IPS-20b (cell line): ENCODE data around the gene ZDHHC14.

ENCODE experiments used
- H3K27ac ChIP-seq: one replicate; pipeline ENCODE4 v1.5.1; 2013; ENCODE audit warnings: low read length
- H3K27me3 ChIP-seq: 2 replicates; pipeline ENCODE4 v1.6.1; 2013; ENCODE audit warnings: mild to moderate bottlenecking, low read length, inconsistent platforms; ENCODE audit not compliant: insufficient read depth
- H3K36me3 ChIP-seq: 2 replicates; pipeline ENCODE4 v1.6.1; 2013; ENCODE audit warnings: low read depth, mild to moderate bottlenecking, inconsistent platforms, low read length, moderate library complexity; ENCODE audit not compliant: insufficient read depth
- H3K4me1 ChIP-seq: 2 replicates; pipeline ENCODE4 v1.6.1; 2013; ENCODE audit warnings: mild to moderate bottlenecking, control low read depth, inconsistent platforms, low read length, moderate library complexity; ENCODE audit not compliant: insufficient read depth
- H3K4me3 ChIP-seq: 2 replicates; pipeline ENCODE4 v1.5.1; 2013; ENCODE audit warnings: mild to moderate bottlenecking, low read length, inconsistent platforms
- H3K9ac ChIP-seq: 2 replicates; pipeline ENCODE4 v1.6.1; 2013; ENCODE audit warnings: low read depth, mild to moderate bottlenecking, inconsistent platforms, low read length, moderate library complexity
- H3K9me3 ChIP-seq: 2 replicates; pipeline ENCODE4 v1.6.1; 2013; ENCODE audit warnings: mild to moderate bottlenecking, low read depth, low read length, inconsistent platforms; ENCODE audit not compliant: insufficient read depth

Gene ZDHHC14

GRCh38 chr6:157596461-157596860 is 215.5 kb downstream of the ZDHHC14 start:
- peaks cover 6% of the 10 kb centered on the region; the same call in 1 of the 2 replicates for H3K9me3 ChIP-seq
- no peak overlapping the region for H3K27ac ChIP-seq
- no peak overlapping the region for H3K4me3 ChIP-seq
- H3K36me3 ChIP-seq = no peaks in the 10 kb centered on the region
- H3K9ac ChIP-seq = no peak overlapping the region
- no peaks in the 10 kb centered on the region for H3K27me3 ChIP-seq
- H3K4me1 ChIP-seq = no peaks in the 10 kb centered on the region

DNA sequence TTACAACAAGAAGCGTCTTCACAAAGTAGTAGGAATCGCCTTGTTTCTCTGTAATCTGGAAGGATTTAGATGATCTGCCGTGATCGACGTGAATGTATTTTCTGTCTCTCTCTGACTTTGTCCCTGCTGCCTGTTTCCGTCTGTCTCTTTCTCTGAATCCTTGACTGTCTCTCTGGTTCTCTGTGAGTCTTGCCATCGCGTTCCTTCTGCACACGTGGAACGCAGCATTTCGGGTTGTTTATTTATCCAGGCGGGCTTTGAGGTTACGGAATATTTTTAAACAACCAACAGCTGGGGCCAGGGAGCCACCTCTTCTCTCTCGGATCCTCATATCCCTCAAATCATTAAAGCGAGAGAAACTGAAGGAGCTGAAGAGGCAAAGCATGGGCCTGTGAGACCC is 215.9 kb downstream of the ZDHHC14 start:
- H3K4me1 ChIP-seq = no peaks in the 10 kb centered on the region
- no peak overlapping the region for H3K9ac ChIP-seq
- H3K9me3 ChIP-seq = peaks cover 1% of the 10 kb centered on the region; the same call in 1 of the 2 replicates
- H3K36me3 ChIP-seq = no peaks in the 10 kb centered on the region
- no peaks in the 10 kb centered on the region for H3K27me3 ChIP-seq
- no peak overlapping the region for H3K27ac ChIP-seq
- H3K4me3 ChIP-seq = no peak overlapping the region

DNA sequence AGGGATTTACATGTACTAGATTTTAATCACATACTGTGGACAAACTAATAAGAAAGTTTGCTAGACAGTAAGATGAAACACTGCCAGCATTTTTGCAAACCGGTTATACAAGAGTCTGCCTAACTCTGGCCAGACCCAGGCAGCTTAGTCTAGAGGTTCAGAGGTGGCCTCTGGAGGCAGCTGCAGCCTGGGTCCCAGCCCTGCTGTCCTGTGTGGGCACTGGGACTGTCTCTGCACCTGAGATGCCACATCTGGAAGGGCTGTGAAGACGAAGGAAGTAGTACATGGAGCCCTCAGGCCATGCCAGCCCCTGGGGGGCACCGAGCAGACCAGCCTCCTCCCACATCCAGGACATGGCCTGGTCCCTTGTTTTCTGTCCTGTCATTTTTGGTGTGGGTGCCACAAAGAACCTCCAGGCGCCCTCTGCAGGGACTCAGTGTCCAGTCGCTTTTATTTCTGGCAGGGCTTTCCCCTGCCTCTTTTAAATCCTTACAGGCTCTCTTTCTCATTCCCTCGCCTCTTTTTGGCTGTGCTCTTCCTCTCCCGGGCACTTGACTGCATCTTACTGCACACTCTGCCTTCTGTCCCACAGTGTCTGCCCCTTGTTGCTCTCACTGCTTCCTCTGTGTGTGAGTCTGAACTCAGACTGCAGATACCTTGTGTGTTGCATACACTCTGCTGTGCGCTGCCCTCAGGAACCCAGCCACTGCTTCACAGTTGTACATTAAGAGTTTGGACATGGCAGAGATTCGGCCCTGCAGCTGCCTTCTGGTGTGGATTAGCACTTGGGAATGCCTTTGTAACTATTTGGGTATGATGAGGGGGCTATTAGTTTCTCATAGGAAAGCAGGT is 216.7 kb downstream of the ZDHHC14 start:
- no peaks in the 10 kb centered on the region for H3K36me3 ChIP-seq
- H3K27ac ChIP-seq = no peak overlapping the region
- no peaks in the 10 kb centered on the region for H3K4me1 ChIP-seq
- no peaks in the 10 kb centered on the region for H3K9me3 ChIP-seq
- no peaks in the 10 kb centered on the region for H3K27me3 ChIP-seq
- no peak overlapping the region for H3K9ac ChIP-seq
- H3K4me3 ChIP-seq = no peak overlapping the region

DNA sequence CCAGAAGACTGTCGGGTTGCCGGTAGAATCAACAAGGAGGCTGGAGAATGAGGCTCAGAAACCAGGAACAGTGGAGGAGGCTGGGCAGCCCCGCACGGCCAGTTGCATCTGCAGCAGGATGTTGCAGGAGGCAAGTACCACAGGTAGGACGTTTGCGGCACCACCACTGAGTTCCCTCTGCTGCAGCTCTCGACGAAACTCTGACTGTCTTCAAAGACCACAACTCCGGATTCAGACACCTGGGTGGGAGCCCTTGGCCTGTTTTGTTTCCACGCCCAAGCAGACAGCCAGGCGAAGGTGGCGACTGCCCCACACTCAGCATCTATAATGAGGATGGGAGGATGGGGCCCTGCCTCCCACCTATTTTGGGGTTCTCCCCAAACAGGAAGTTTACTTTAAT is 218.2 kb downstream of the ZDHHC14 start:
- H3K36me3 ChIP-seq = no peaks in the 10 kb centered on the region
- H3K9me3 ChIP-seq = no peaks in the 10 kb centered on the region
- no peak overlapping the region for H3K9ac ChIP-seq
- H3K27me3 ChIP-seq = no peaks in the 10 kb centered on the region
- no peak overlapping the region for H3K4me3 ChIP-seq
- no peak overlapping the region for H3K27ac ChIP-seq
- H3K4me1 ChIP-seq = no peaks in the 10 kb centered on the region

GRCh38 chr6:157600807-157601206 is 219.8 kb downstream of the ZDHHC14 start:
- Histone ChIP-seq H3K4me3 (no peak overlapping the region), H3K9me3 (no peaks in the 10 kb centered on the region), H3K27ac (no peak overlapping the region), H3K9ac (no peak overlapping the region), H3K27me3 (no peaks in the 10 kb centered on the region), H3K4me1 (no peaks in the 10 kb centered on the region), H3K36me3 (no peaks in the 10 kb centered on the region)

DNA sequence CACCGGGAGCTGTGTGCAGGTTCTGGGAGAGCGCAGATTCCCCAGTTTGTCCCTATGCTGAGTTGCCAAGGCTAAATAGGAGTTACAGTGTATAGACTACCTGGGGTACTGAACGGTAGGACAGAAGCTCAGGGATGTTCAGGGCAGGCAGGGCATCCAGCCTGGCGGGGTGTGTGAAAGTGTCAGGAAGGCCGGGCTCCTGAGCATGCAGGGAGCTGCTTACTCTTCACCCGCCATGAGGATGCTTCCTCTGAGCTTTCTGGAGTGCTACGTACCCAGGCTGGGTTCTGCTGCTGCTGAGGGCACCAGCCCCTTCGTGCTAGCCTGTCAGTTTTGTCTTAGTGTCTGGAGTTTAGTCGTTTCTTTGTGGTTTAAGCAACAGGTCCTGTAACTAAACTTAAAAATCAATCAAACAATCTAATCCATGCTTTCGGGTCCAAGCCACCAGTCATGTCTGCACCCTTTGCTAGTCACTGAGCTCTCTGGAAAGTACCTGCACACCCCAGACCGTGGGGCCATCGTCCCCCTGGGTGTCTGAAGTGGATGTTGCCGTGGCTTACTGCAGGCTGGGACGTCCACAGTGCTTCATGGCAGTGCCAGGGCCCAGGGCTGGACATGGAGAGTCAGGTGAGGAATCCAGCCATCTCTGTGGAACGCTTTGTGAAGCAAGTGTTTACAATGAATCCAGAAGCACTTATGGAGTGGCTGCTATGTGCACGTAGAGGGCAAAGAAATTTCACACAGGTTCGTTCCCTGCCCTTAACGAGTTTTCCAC is 221.7 kb downstream of the ZDHHC14 start:
- Histone ChIP-seq H3K27me3 (no peaks in the 10 kb centered on the region), H3K36me3 (no peaks in the 10 kb centered on the region), H3K9me3 (no peaks in the 10 kb centered on the region), H3K27ac (no peak overlapping the region), H3K4me3 (no peak overlapping the region), H3K4me1 (peaks cover 12% of the 10 kb centered on the region), H3K9ac (no peak overlapping the region)

- Histone ChIP-seq H3K9ac (no peak overlapping the region), H3K4me1 (peaks cover 19% of the 10 kb centered on the region), H3K36me3 (no peaks in the 10 kb centered on the region), H3K9me3 (no peaks in the 10 kb centered on the region), H3K27ac (no peak overlapping the region), H3K4me3 (no peak overlapping the region), H3K27me3 (no peaks in the 10 kb centered on the region)
These were observed 222.4 kb downstream of the ZDHHC14 start for GRCh38 chr6:157603314-157603940.

DNA sequence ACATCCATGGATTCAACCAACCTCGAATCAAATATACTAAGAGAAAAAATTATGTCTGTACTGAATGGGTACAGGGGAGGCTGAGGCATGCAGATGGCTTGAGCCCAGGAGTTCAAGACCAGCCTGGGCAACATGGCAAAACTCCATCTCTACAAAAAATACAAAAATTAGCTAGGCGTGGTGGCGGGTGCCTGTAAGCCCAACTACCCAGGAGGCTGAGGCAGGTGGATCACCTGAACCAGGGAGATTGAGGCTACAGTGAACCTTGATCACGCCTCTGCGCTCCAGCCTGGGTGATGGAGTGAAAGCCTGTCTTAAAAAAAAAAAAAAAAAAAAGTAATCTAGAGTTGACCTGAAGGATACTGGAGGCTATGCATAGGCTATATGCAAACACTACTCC is 223.0 kb downstream of the ZDHHC14 start:
- Histone ChIP-seq H3K27ac (no peak overlapping the region), H3K4me1 (peaks cover 19% of the 10 kb centered on the region), H3K9ac (no peak overlapping the region), H3K27me3 (no peaks in the 10 kb centered on the region), H3K36me3 (no peaks in the 10 kb centered on the region), H3K4me3 (no peak overlapping the region), H3K9me3 (no peaks in the 10 kb centered on the region)

GRCh38 chr6:157604816-157605215 is 223.8 kb downstream of the ZDHHC14 start:
- H3K27me3 ChIP-seq = no peaks in the 10 kb centered on the region
- H3K27ac ChIP-seq = no peak overlapping the region
- no peak overlapping the region for H3K9ac ChIP-seq

GRCh38 chr6:157605484-157605883 is 224.5 kb downstream of the ZDHHC14 start:
- Histone ChIP-seq H3K27ac (no peak overlapping the region), H3K4me3 (no peak overlapping the region), H3K36me3 (no peaks in the 10 kb centered on the region), H3K4me1 (peaks cover 19% of the 10 kb centered on the region), H3K27me3 (no peaks in the 10 kb centered on the region), H3K9ac (no peak overlapping the region), H3K9me3 (no peaks in the 10 kb centered on the region)

More at GRCh38 chr6:157604816-157605215, 223.8 kb downstream of the ZDHHC14 start:
- Histone ChIP-seq H3K9me3 (no peaks in the 10 kb centered on the region), H3K36me3 (no peaks in the 10 kb centered on the region), H3K4me3 (no peak overlapping the region), H3K4me1 (peaks cover 19% of the 10 kb centered on the region)

- Histone ChIP-seq H3K9me3 (no peaks in the 10 kb centered on the region), H3K27me3 (no peaks in the 10 kb centered on the region), H3K27ac (no peak overlapping the region), H3K36me3 (no peaks in the 10 kb centered on the region), H3K9ac (no peak overlapping the region), H3K4me3 (no peak overlapping the region), H3K4me1 (peaks cover 19% of the 10 kb centered on the region)
These were observed 225.5 kb downstream of the ZDHHC14 start for GRCh38 chr6:157606516-157606915.
